Suprapubic skin (tissue), 4 donors: ENCODE measurements around the gene CLPSL2. TPM values are rescaled to one million over a fixed set of nuclear protein-coding genes. Genes with fewer than 3 reads are reported as not detected.

ENCODE experiments used
- DNase-seq, 2 donors: peaks; one replicate each; pipeline ENCODE4 v3.0.0-alpha.2; 2019; ENCODE audit warnings: low spot score in 2 of 2
- H3K27ac ChIP-seq: fragments of 200-600 bp; sonication (generic); one replicate; pipeline ENCODE4 v1.5.1; 2019
- H3K27me3 ChIP-seq: fragments of 200-600 bp; sonication (generic); one replicate; pipeline ENCODE4 v1.5.1; 2019
- H3K36me3 ChIP-seq: fragments of 200-600 bp; sonication (generic); one replicate; pipeline ENCODE4 v1.5.1; 2019
- H3K4me1 ChIP-seq: fragments of 200-600 bp; sonication (generic); one replicate; pipeline ENCODE4 v1.5.1; 2019
- H3K4me3 ChIP-seq: fragments of 200-600 bp; sonication (generic); one replicate; pipeline ENCODE4 v1.5.1; 2019; ENCODE audit warnings: mild to moderate bottlenecking
- H3K9me3 ChIP-seq: fragments of 200-600 bp; sonication (generic); one replicate; pipeline ENCODE4 v1.5.1; 2019
- CTCF ChIP-seq, 2 donors: fragments of 200-600 bp in 1 of 2; fragments of 450-650 bp in 1 of 2; sonication (generic) in 1 of 2; IDR thresholded peaks; one replicate each; pipeline ENCODE4 v1.5.1; 2016 to 2019; ENCODE audit warnings: antibody characterized with exemption in 2 of 2, mild to moderate bottlenecking in 1 of 2, moderate library complexity in 1 of 2
- EP300 ChIP-seq: sonication (generic); formaldehyde crosslinking; IDR thresholded peaks from one replicate; pipeline ENCODE4 v1.6.1; 2017; ENCODE audit warnings: antibody characterized with exemption
- POLR2A ChIP-seq, 2 donors: fragments of 450-650 bp; IDR thresholded peaks; one replicate each; pipeline ENCODE4 v1.6.1; 2017; ENCODE audit warnings: antibody characterized with exemption in 2 of 2, mild to moderate bottlenecking in 2 of 2, moderate library complexity in 2 of 2
- POLR2AphosphoS5 ChIP-seq, 3 donors: sonication (generic); formaldehyde crosslinking; IDR thresholded peaks; one replicate each; pipeline ENCODE4 v1.6.1; 2017; ENCODE audit warnings: antibody characterized with exemption in 3 of 3
- WGBS: methylation state at CpG from one replicate; pipeline ENCODE4 v1.1.5; 2018; 5-methylcytosine and 5-hydroxymethylcytosine counted together
- total RNA-seq, 4 donors: library from RNA; depleted of rRNA; stranded (reverse); fragments of >200 nt; gene quantifications; one replicate each; pipeline ENCODE4 v1.1.0, GENCODE V29; 2016

CLPSL2 gene
- total RNA-seq, 4 donors from 2014 or later, result not detected

GRCh38 chr6:35769211-35769610, 7.2 kb upstream of the CLPSL2 start:
- peaks cover 26% of the 10 kb centered on the region for H3K27me3 ChIP-seq
- no peak for TF ChIP-seq POLR2AphosphoS5 (IDR thresholded peaks at IDR 0.05)
- no peak for TF ChIP-seq CTCF (IDR thresholded peaks at IDR 0.05)
- TF ChIP-seq EP300, result no peak
- TF ChIP-seq POLR2A (IDR thresholded peaks at IDR 0.05), result no peak
- H3K4me3 ChIP-seq, result no peak overlapping the region
- H3K4me1 ChIP-seq, result peaks cover 3% of the 10 kb centered on the region
- H3K9me3 ChIP-seq, result no peaks in the 10 kb centered on the region
- no peak overlapping the region for H3K27ac ChIP-seq
- 90% methylated on average over 4 of the region's 4 CpGs for WGBS
- no peak for DNase-seq
- no peaks in the 10 kb centered on the region for H3K36me3 ChIP-seq

- peaks cover 15% of the 10 kb centered on the region for H3K27me3 ChIP-seq
- no peaks in the 10 kb centered on the region for H3K36me3 ChIP-seq
Observed at GRCh38 chr6:35771343-35771627, 5.1 kb upstream of the CLPSL2 start.

GRCh38 chr6:35774116-35774794, 2.1 kb upstream of the CLPSL2 start:
- Histone ChIP-seq H3K4me3 (no peak overlapping the region), H3K4me1 (peaks cover 11% of the 10 kb centered on the region), H3K27ac (no peak overlapping the region), H3K27me3 (peaks cover 28% of the 10 kb centered on the region), H3K36me3 (no peaks in the 10 kb centered on the region), H3K9me3 (no peaks in the 10 kb centered on the region)
- TF ChIP-seq POLR2A (IDR thresholded peaks at IDR 0.05) (no peak), EP300 (no peak), CTCF (IDR thresholded peaks at IDR 0.05) (no peak), POLR2AphosphoS5 (IDR thresholded peaks at IDR 0.05) (no peak)
- DNase-seq, result no peak
- WGBS, result 87% methylated on average over 11 of the region's 11 CpGs

More at GRCh38 chr6:35771343-35771627, 5.1 kb upstream of the CLPSL2 start:
- 54% methylated on average over 5 of the region's 5 CpGs for WGBS
- DNase-seq, result no peak
- Histone ChIP-seq H3K4me3 (no peak overlapping the region), H3K27ac (no peak overlapping the region), H3K9me3 (no peaks in the 10 kb centered on the region), H3K4me1 (peaks cover 2% of the 10 kb centered on the region)
- TF ChIP-seq POLR2A (IDR thresholded peaks at IDR 0.05) (no peak), EP300 (no peak), POLR2AphosphoS5 (IDR thresholded peaks at IDR 0.05) (no peak), CTCF (IDR thresholded peaks at IDR 0.05) (no peak)

- Histone ChIP-seq H3K27ac (no peak overlapping the region), H3K4me1 (peaks cover 11% of the 10 kb centered on the region), H3K4me3 (no peak overlapping the region), H3K36me3 (no peaks in the 10 kb centered on the region), H3K9me3 (no peaks in the 10 kb centered on the region), H3K27me3 (peaks cover 28% of the 10 kb centered on the region)
- no peak for TF ChIP-seq EP300
- TF ChIP-seq POLR2AphosphoS5 (IDR thresholded peaks at IDR 0.05), result no peak
- TF ChIP-seq POLR2A (IDR thresholded peaks at IDR 0.05), result no peak
- no peak for TF ChIP-seq CTCF (IDR thresholded peaks at IDR 0.05)
- DNase-seq, result no peak
- WGBS, result 57% methylated on average over 6 of the region's 6 CpGs
Observed at GRCh38 chr6:35775031-35775430, 1.4 kb upstream of the CLPSL2 start.

GRCh38 chr6:35777356-35778102, 1.1 kb downstream of the CLPSL2 start:
- Histone ChIP-seq H3K4me1 (peaks cover 11% of the 10 kb centered on the region), H3K36me3 (no peaks in the 10 kb centered on the region), H3K27me3 (peaks cover 28% of the 10 kb centered on the region), H3K4me3 (no peak overlapping the region), H3K27ac (no peak overlapping the region), H3K9me3 (no peaks in the 10 kb centered on the region)
- 87% methylated on average over 5 of the region's 10 CpGs for WGBS
- TF ChIP-seq EP300 (no peak), POLR2A (IDR thresholded peaks at IDR 0.05) (no peak), CTCF (IDR thresholded peaks at IDR 0.05) (no peak), POLR2AphosphoS5 (IDR thresholded peaks at IDR 0.05) (no peak)
- peak in 1 of 2 donors; percentile 3 for DNase-seq
